Right lobe of liver (tissue), 6 donors: ENCODE results near the gene ZNF467. TPM values are rescaled to one million over a fixed set of nuclear protein-coding genes. Genes with fewer than 3 reads are reported as not detected.
A peak's percentile ranks its signal among the peaks of the same experiment; 100 is the strongest.

Source experiments
- ATAC-seq, 4 donors: fragments of 200-7000 bp; cut with Tn5 transposase; one replicate each; pipeline ENCODE4 v1.9.1; 2020; ENCODE audit warnings: mild to moderate bottlenecking in 4 of 4, moderate library complexity in 4 of 4
- DNase-seq, 3 donors: peaks; one replicate each; pipeline ENCODE4 v3.0.0-alpha.2; 2020
- H3K27ac ChIP-seq, 3 donors: fragments of 200-600 bp; one replicate each; pipeline ENCODE4 v1.8.0; 2022
- H3K27me3 ChIP-seq, 2 donors: fragments of 200-600 bp; one replicate each; pipeline ENCODE4 v1.8.0; 2022
- H3K36me3 ChIP-seq, 4 donors: fragments of 200-600 bp; sonication (generic) in 1 of 4; one replicate each; pipeline versions ENCODE4 v1.5.1 to v1.8.0; 2017 to 2022; ENCODE audit warnings: control low read depth in 1 of 4
- H3K4me1 ChIP-seq, 4 donors: fragments of 200-600 bp; sonication (generic) in 1 of 4; one replicate each; pipeline versions ENCODE4 v1.5.1 to v1.8.0; 2017 to 2022; ENCODE audit warnings: control low read depth in 1 of 4
- H3K4me3 ChIP-seq, 3 donors: fragments of 200-600 bp; one replicate each; pipeline ENCODE4 v1.8.0; 2022
- H3K9me3 ChIP-seq, 4 donors: fragments of 200-600 bp; sonication (generic) in 1 of 4; one replicate each; pipeline versions ENCODE4 v1.5.1 to v1.8.0; 2017 to 2022; ENCODE audit warnings: control low read depth in 1 of 4
- CTCF ChIP-seq, 4 donors: fragments of 200-600 bp in 3 of 4; fragments of 450-650 bp in 1 of 4; IDR thresholded peaks; one replicate each; pipeline versions ENCODE4 v1.5.1 to v1.8.0; 2016 to 2022; ENCODE audit warnings: antibody characterized with exemption in 4 of 4, mild to moderate bottlenecking in 2 of 4
- POLR2A ChIP-seq: fragments of 450-650 bp; IDR thresholded peaks from one replicate; pipeline ENCODE4 v1.6.1; 2017; ENCODE audit warnings: antibody characterized with exemption, mild to moderate bottlenecking
- WGBS: methylation state at CpG from one replicate; pipeline ENCODE4 v1.1.6; 2018; ENCODE audit warnings: low coverage, low lambda C conversion rate; ENCODE audit not compliant: insufficient coverage; ENCODE audit errors: missing lambda C conversion rate; 5-methylcytosine and 5-hydroxymethylcytosine counted together
- intact Hi-C, 2 donors: fragments of 100-400 bp; cut with DNase I; formaldehyde crosslinking; loops; one replicate each; pipeline versions ENCODE4 v1.11.2 to v1.14.1; 2022
- total RNA-seq, 6 experiments: library from RNA; depleted of rRNA in 2 of 6; stranded (reverse); fragments of >200 nt in 2 of 6; fragmentation: NEBNext Ultra II Directional in 3 of 6; extraction: Animal tissue kit (Norgen Biotek cat#: 25700) in 3 of 6; gene quantifications; one replicate each; pipeline versions ENCODE4 v1.1.0 to v1.2.4, GENCODE V29; 2016 to 2023
- donor health status: DM: no; HTN: yes; CAD: no.
- donor health status: DM: no; HTN: no; CAD: no.
- donor health status: DM: no; HTN: no; CAD: no.
- donor health status: DM: no; HTN: yes; CAD: no.
- donor health status: DM: no; HTN: yes; CAD: no.

ZNF467 gene
- total RNA-seq, 6 experiments from 2014 or later, result 3.6 to 14.6 (median 5.8) TPM

DNA sequence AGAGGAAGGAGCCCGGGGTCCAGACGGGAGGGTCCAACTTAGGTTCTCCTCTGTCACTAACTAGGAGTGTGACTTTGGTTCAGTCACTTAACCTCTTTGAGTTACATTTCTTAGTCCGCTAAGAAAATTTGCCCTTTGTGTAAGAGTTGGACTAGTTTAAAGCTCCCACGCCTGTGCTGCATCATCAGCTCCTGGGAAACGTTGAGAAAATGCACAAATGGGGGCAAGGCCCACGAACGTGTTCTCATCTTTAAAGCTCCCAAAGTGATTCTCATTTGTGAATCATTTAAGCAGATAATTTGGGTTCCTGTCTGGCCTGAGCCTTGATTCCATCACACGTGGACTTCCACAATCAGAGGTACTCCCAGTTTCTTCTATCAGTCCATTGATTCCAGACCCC is 6.3 kb downstream of the ZNF467 start:
- 83% methylated on average over 5 of the region's 8 CpGs for WGBS
- DNase-seq, result no peak
- Histone ChIP-seq H3K9me3 (no peaks in the 10 kb centered on the region), H3K27ac (no peak overlapping the region), H3K4me1 (peaks cover 0 to 9% (median 2%) of the 10 kb centered on the region in 4 donors), H3K27me3 (no peaks in the 10 kb centered on the region), H3K4me3 (no peak overlapping the region), H3K36me3 (peaks cover 0 to 2% (median 0%) of the 10 kb centered on the region in 4 donors)
- no peak for TF ChIP-seq POLR2A
- TF ChIP-seq CTCF (IDR thresholded peaks at IDR 0.05), result no peak
- no peak for ATAC-seq
- intact Hi-C loops, result no loop called here

- peaks cover 0 to 7% (median under 1%) of the 10 kb centered on the region in 4 donors for H3K4me1 ChIP-seq
- no peak for DNase-seq
- H3K9me3 ChIP-seq, result no peaks in the 10 kb centered on the region
- ATAC-seq, result no peak
- TF ChIP-seq CTCF (IDR thresholded peaks at IDR 0.05) (no peak), POLR2A (no peak)
- H3K4me3 ChIP-seq, result no peak overlapping the region
- H3K27ac ChIP-seq, result no peak overlapping the region
- intact Hi-C loops, result no loop called here
- no peaks in the 10 kb centered on the region for H3K27me3 ChIP-seq
- peaks cover 0 to 2% (median 0%) of the 10 kb centered on the region in 4 donors for H3K36me3 ChIP-seq
- WGBS, result 85% methylated on average over 17 of the region's 18 CpGs
Measured at GRCh38 chr7:149766135-149766675, 7.2 kb downstream of the ZNF467 start.

- Histone ChIP-seq H3K36me3 (peaks cover 0 to 2% (median 0%) of the 10 kb centered on the region in 4 donors), H3K9me3 (no peaks in the 10 kb centered on the region), H3K27ac (no peak overlapping the region), H3K4me1 (peaks cover 0 to under 1% (median 0%) of the 10 kb centered on the region in 4 donors), H3K4me3 (no peak overlapping the region), H3K27me3 (no peaks in the 10 kb centered on the region)
- no peak for DNase-seq
- 83% methylated on average over 18 of the region's 76 CpGs for WGBS
- TF ChIP-seq POLR2A (no peak), CTCF (IDR thresholded peaks at IDR 0.05) (no peak)
- ATAC-seq, result no peak
- intact Hi-C loops, result no loop called here
Measured at GRCh38 chr7:149765399-149766121, 7.8 kb downstream of the ZNF467 start.

GRCh38 chr7:149764481-149765398 is 8.6 kb downstream of the ZNF467 start:
- no peaks in the 10 kb centered on the region for H3K4me1 ChIP-seq
- DNase-seq (no peak), ATAC-seq (peak in 3 of 4 donors; percentile 10 to 60 (median 16))
- H3K36me3 ChIP-seq, result peaks cover 0 to 2% (median 0%) of the 10 kb centered on the region in 4 donors
- intact Hi-C loops, result no loop called here
- no peak overlapping the region for H3K27ac ChIP-seq
- H3K4me3 ChIP-seq, result no peak overlapping the region
- WGBS, result 90% methylated on average over 33 of the region's 96 CpGs
- no peaks in the 10 kb centered on the region for H3K9me3 ChIP-seq
- no peaks in the 10 kb centered on the region for H3K27me3 ChIP-seq
- TF ChIP-seq POLR2A (no peak), CTCF (IDR thresholded peaks at IDR 0.05) (peak in 1 of 4 donors; percentile 13)
